WTC11 (cell line): ENCODE measurements around the gene DCTN2. TPM values are rescaled to one million over a fixed set of nuclear protein-coding genes. Genes with fewer than 3 reads are reported as not detected.

Experiments
- ATF1 ChIP-seq: sonication (generic); formaldehyde crosslinking; IDR thresholded peaks from 2 replicates; pipeline ENCODE4 v1.8.1; 2023; ENCODE audit warnings: mild to moderate bottlenecking, moderate library complexity, missing genetic modification reagents
- CREB1 ChIP-seq: sonication (generic); formaldehyde crosslinking; IDR thresholded peaks from 2 replicates; pipeline ENCODE4 v1.8.0; 2023; ENCODE audit warnings: mild to moderate bottlenecking, missing genetic modification reagents
- ELF4 ChIP-seq: sonication (generic); formaldehyde crosslinking; IDR thresholded peaks from 2 replicates; pipeline ENCODE4 v1.8.1; 2022; ENCODE audit warnings: low read depth, mild to moderate bottlenecking, moderate library complexity, missing genetic modification reagents
- ETV6 ChIP-seq: sonication (generic); formaldehyde crosslinking; IDR thresholded peaks from 2 replicates; pipeline ENCODE4 v1.8.1; 2022; ENCODE audit warnings: mild to moderate bottlenecking, missing genetic modification reagents
- NFE2L1 ChIP-seq: sonication (generic); formaldehyde crosslinking; IDR thresholded peaks from 2 replicates; pipeline ENCODE4 v1.8.1; 2023; ENCODE audit warnings: missing genetic modification reagents
- NFYB ChIP-seq: sonication (generic); formaldehyde crosslinking; conservative IDR thresholded peaks from 2 replicates; pipeline ENCODE4 v1.8.0; 2022; ENCODE audit warnings: low read depth, missing genetic modification reagents
- PRRX2 ChIP-seq: fragments of 250-450 bp; sonication (Bioruptor Pico); IDR thresholded peaks from 2 replicates; pipeline ENCODE4 v1.8.0; 2021; ENCODE audit warnings: mild to moderate bottlenecking
- RORB ChIP-seq: fragments of 250-450 bp; sonication (Bioruptor Pico); IDR thresholded peaks from 2 replicates; pipeline ENCODE4 v1.9.0; 2021; ENCODE audit warnings: mild to moderate bottlenecking
- TEAD4 ChIP-seq: sonication (generic); formaldehyde crosslinking; IDR thresholded peaks from 2 replicates; pipeline ENCODE4 v1.8.0; 2022; ENCODE audit warnings: mild to moderate bottlenecking, missing genetic modification reagents
- ZNF121 ChIP-seq: sonication (generic); formaldehyde crosslinking; IDR thresholded peaks from 2 replicates; pipeline ENCODE4 v1.8.0; 2023; ENCODE audit warnings: missing genetic modification reagents
- ZNF263 ChIP-seq: sonication (generic); formaldehyde crosslinking; IDR thresholded peaks from 2 replicates; pipeline ENCODE4 v1.8.1; 2022; ENCODE audit warnings: low read depth, mild to moderate bottlenecking, moderate library complexity, missing genetic modification reagents
- ZNF416 ChIP-seq: fragments of 250-450 bp; sonication (Bioruptor Pico); IDR thresholded peaks from 2 replicates; pipeline ENCODE4 v1.9.0; 2021; ENCODE audit warnings: mild to moderate bottlenecking, inconsistent platforms
- total RNA-seq: library from RNA; stranded (reverse); gene quantifications from 3 replicates; pipeline ENCODE4 v1.2.3, GENCODE V29; 2021
- TF ChIP-seq, protein P1 (sequence below): sonication (generic); formaldehyde crosslinking; IDR thresholded peaks from 2 replicates; pipeline ENCODE4 v1.8.1; 2022; ENCODE audit warnings: missing genetic modification reagents, borderline replicate concordance
- TF ChIP-seq, protein P2 (sequence below): fragments of 250-450 bp; sonication (Bioruptor Pico); IDR thresholded peaks from 2 replicates; pipeline ENCODE4 v1.9.0; 2021; ENCODE audit warnings: mild to moderate bottlenecking
- TF ChIP-seq, protein P3 (sequence below): sonication (generic); formaldehyde crosslinking; IDR thresholded peaks from 2 replicates; pipeline ENCODE4 v1.8.0; 2022; ENCODE audit warnings: mild to moderate bottlenecking, missing genetic modification reagents
- TF ChIP-seq, protein P4 (sequence below): sonication (generic); formaldehyde crosslinking; IDR thresholded peaks from 2 replicates; pipeline ENCODE4 v1.8.0; 2022; ENCODE audit warnings: mild to moderate bottlenecking, missing genetic modification reagents
- TF ChIP-seq, protein P5 (sequence below): sonication (generic); formaldehyde crosslinking; IDR thresholded peaks from 2 replicates; pipeline ENCODE4 v1.8.1; 2023; ENCODE audit warnings: mild to moderate bottlenecking, missing genetic modification reagents, moderate library complexity
- TF ChIP-seq, protein P6 (sequence below): sonication (generic); formaldehyde crosslinking; IDR thresholded peaks from 2 replicates; pipeline ENCODE4 v1.8.1; 2023; ENCODE audit warnings: mild to moderate bottlenecking, moderate library complexity, missing genetic modification reagents

Gene DCTN2
- total RNA-seq, 1 experiment from 2014 or later = 93.5 TPM

DNA sequence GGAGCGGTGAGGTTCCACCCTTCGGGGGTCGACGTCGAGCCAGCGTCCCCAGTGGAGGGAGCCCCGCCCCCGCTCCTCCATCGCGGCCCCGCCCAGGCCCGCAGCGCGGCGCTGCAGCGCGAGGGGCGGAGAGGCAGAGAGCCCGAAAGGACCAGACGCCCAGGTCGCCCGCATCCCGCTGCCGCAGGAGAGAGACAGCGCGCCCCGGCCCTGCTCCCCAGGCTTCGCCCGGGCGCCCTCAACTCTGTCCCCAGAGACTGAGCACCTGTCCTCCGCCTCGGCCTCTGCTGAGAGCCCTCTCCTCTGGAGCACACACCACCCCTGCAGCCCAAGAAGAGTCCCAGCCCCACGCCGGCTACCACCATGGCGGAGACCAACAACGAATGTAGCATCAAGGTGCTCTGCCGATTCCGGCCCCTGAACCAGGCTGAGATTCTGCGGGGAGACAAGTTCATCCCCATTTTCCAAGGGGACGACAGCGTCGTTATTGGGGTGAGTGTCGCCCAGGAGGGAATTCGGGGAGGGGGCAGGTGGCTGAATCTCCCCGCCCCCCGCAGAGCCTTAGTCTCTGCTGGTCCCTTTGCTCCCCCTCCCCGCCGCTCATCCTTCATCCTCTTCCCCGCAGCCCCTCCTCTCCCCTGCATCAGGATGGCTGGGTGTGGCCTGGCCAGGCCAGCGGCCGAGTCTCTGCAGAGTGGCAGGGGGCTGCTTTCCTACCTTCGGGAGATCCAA, 3.1 kb upstream of the DCTN2 start, which contains the start of gene KIF5A (continued):
- TF ChIP-seq, protein P1, sequence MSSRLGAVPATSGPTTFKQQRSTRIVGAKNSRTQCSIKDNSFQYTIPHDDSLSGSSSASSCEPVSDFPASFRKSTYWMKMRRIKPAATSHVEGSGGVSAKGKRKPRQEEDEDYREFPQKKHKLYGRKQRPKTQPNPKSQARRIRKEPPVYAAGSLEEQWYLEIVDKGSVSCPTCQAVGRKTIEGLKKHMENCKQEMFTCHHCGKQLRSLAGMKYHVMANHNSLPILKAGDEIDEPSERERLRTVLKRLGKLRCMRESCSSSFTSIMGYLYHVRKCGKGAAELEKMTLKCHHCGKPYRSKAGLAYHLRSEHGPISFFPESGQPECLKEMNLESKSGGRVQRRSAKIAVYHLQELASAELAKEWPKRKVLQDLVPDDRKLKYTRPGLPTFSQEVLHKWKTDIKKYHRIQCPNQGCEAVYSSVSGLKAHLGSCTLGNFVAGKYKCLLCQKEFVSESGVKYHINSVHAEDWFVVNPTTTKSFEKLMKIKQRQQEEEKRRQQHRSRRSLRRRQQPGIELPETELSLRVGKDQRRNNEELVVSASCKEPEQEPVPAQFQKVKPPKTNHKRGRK (CRISPR knock-in tag) = no peak
- TF ChIP-seq ZNF416 (CRISPR knock-in tag) (no peak), RORB (CRISPR knock-in tag) (no peak), TEAD4 (no peak), ETV6 (CRISPR knock-in tag) (no peak), NFYB (CRISPR knock-in tag) (0 out of 2 replicates have a peak, but pooled peaks have one; percentile 20), ELF4 (CRISPR knock-in tag) (no peak), NFE2L1 (peak; percentile 61; the same call in 1 of the 2 replicates), ATF1 (CRISPR knock-in tag) (no peak), PRRX2 (no peak), ZNF121 (CRISPR knock-in tag) (no peak), ZNF263 (CRISPR knock-in tag) (no peak), CREB1 (no peak)
- TF ChIP-seq, protein P2, sequence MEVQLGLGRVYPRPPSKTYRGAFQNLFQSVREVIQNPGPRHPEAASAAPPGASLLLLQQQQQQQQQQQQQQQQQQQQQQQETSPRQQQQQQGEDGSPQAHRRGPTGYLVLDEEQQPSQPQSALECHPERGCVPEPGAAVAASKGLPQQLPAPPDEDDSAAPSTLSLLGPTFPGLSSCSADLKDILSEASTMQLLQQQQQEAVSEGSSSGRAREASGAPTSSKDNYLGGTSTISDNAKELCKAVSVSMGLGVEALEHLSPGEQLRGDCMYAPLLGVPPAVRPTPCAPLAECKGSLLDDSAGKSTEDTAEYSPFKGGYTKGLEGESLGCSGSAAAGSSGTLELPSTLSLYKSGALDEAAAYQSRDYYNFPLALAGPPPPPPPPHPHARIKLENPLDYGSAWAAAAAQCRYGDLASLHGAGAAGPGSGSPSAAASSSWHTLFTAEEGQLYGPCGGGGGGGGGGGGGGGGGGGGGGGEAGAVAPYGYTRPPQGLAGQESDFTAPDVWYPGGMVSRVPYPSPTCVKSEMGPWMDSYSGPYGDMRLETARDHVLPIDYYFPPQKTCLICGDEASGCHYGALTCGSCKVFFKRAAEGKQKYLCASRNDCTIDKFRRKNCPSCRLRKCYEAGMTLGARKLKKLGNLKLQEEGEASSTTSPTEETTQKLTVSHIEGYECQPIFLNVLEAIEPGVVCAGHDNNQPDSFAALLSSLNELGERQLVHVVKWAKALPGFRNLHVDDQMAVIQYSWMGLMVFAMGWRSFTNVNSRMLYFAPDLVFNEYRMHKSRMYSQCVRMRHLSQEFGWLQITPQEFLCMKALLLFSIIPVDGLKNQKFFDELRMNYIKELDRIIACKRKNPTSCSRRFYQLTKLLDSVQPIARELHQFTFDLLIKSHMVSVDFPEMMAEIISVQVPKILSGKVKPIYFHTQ (CRISPR knock-in tag) = no peak
- TF ChIP-seq, protein P3, sequence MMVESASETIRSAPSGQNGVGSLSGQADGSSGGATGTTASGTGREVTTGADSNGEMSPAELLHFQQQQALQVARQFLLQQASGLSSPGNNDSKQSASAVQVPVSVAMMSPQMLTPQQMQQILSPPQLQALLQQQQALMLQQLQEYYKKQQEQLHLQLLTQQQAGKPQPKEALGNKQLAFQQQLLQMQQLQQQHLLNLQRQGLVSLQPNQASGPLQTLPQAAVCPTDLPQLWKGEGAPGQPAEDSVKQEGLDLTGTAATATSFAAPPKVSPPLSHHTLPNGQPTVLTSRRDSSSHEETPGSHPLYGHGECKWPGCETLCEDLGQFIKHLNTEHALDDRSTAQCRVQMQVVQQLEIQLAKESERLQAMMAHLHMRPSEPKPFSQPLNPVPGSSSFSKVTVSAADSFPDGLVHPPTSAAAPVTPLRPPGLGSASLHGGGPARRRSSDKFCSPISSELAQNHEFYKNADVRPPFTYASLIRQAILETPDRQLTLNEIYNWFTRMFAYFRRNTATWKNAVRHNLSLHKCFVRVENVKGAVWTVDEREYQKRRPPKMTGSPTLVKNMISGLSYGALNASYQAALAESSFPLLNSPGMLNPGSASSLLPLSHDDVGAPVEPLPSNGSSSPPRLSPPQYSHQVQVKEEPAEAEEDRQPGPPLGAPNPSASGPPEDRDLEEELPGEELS (CRISPR knock-in tag) = peak; percentile 41; the same call in 1 of the 2 replicates
- TF ChIP-seq, protein P4, sequence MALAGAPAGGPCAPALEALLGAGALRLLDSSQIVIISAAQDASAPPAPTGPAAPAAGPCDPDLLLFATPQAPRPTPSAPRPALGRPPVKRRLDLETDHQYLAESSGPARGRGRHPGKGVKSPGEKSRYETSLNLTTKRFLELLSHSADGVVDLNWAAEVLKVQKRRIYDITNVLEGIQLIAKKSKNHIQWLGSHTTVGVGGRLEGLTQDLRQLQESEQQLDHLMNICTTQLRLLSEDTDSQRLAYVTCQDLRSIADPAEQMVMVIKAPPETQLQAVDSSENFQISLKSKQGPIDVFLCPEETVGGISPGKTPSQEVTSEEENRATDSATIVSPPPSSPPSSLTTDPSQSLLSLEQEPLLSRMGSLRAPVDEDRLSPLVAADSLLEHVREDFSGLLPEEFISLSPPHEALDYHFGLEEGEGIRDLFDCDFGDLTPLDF (CRISPR knock-in tag) = peak; percentile 25; the same call in 1 of the 2 replicates
- TF ChIP-seq, protein P5, sequence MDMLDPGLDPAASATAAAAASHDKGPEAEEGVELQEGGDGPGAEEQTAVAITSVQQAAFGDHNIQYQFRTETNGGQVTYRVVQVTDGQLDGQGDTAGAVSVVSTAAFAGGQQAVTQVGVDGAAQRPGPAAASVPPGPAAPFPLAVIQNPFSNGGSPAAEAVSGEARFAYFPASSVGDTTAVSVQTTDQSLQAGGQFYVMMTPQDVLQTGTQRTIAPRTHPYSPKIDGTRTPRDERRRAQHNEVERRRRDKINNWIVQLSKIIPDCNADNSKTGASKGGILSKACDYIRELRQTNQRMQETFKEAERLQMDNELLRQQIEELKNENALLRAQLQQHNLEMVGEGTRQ = no peak
- TF ChIP-seq, protein P6, sequence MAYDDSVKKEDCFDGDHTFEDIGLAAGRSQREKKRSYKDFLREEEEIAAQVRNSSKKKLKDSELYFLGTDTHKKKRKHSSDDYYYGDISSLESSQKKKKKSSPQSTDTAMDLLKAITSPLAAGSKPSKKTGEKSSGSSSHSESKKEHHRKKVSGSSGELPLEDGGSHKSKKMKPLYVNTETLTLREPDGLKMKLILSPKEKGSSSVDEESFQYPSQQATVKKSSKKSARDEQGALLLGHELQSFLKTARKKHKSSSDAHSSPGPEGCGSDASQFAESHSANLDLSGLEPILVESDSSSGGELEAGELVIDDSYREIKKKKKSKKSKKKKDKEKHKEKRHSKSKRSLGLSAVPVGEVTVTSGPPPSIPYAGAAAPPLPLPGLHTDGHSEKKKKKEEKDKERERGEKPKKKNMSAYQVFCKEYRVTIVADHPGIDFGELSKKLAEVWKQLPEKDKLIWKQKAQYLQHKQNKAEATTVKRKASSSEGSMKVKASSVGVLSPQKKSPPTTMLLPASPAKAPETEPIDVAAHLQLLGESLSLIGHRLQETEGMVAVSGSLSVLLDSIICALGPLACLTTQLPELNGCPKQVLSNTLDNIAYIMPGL = peak; percentile 77
